ENCODE data around the gene RADIL. TPM values are rescaled to one million over a fixed set of nuclear protein-coding genes. Genes with fewer than 3 reads are reported as not detected.

Gene RADIL
- total RNA-seq, 1 donor from 2014 or later, result 2.1 TPM

DNA sequence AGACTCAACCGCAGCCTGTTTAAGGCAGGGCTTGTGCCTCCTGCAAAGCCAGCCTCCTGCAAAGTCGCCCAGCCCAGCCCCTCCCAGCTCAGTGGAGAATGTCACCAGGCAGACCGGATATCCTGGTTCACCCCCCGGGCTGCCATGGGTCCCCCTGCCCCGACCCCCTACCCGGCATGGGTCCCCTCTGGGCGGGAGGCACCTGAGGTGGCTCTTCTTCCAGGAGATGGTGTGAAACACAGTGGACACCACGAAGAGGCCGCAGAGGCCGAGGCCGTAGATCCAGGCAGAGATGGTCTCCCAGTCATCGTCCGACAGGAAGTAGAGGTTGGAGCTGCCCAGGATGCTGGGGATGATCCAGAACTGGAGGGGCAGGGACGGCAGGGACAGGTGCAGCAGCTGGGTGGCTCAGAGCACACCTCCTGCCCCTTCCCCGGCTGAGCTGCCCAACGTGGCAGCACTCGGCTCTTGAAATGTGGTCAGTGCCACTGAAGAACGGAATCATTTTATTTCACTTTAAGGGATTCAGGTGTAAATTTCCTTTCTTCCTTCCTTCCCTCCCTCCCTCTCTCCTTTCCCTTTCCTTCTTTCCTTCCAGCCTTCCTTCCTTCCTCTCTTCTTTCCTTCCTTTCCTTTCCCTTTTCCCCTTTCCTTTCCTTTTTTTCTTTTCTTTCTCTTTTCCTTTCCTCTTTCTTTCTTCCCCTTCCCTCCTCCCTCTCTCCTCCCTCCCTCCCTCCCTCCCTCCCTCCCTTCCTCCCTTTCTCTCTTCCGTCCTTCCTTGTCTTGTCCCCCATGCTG lies 36.7 kb upstream of the RADIL start:
- Mint-ChIP-seq H3K27ac (ENCODE audit: unreplicated experiment) (no peak overlapping the region), H3K4me1 (ENCODE audit: unreplicated experiment) (no peaks in the 10 kb centered on the region), H3K36me3 (ENCODE audit: unreplicated experiment) (no peaks in the 10 kb centered on the region), H3K4me3 (ENCODE audit: unreplicated experiment) (no peak overlapping the region), H3K27me3 (ENCODE audit: unreplicated experiment) (no peaks in the 10 kb centered on the region), H3K9me3 (ENCODE audit: unreplicated experiment) (no peaks in the 10 kb centered on the region)
- no peak for DNase-seq (ENCODE audit: extremely low spot score, unreplicated experiment)
- TF ChIP-seq CTCF (IDR thresholded peaks at IDR 0.05), result no peak

- DNase-seq (ENCODE audit: extremely low spot score, unreplicated experiment), result no peak
- Mint-ChIP-seq H3K27ac (ENCODE audit: unreplicated experiment) (no peak overlapping the region), H3K36me3 (ENCODE audit: unreplicated experiment) (no peaks in the 10 kb centered on the region), H3K27me3 (ENCODE audit: unreplicated experiment) (peaks cover 6% of the 10 kb centered on the region), H3K9me3 (ENCODE audit: unreplicated experiment) (no peaks in the 10 kb centered on the region), H3K4me3 (ENCODE audit: unreplicated experiment) (no peak overlapping the region), H3K4me1 (ENCODE audit: unreplicated experiment) (no peaks in the 10 kb centered on the region)
- TF ChIP-seq CTCF (IDR thresholded peaks at IDR 0.05), result no peak
These were observed 32.6 kb upstream of the RADIL start for GRCh38 chr7:4916113-4916512.

- Mint-ChIP-seq H3K4me3 (ENCODE audit: unreplicated experiment) (no peak overlapping the region), H3K27ac (ENCODE audit: unreplicated experiment) (no peak overlapping the region), H3K36me3 (ENCODE audit: unreplicated experiment) (no peaks in the 10 kb centered on the region), H3K4me1 (ENCODE audit: unreplicated experiment) (no peaks in the 10 kb centered on the region), H3K27me3 (ENCODE audit: unreplicated experiment) (peaks cover 10% of the 10 kb centered on the region), H3K9me3 (ENCODE audit: unreplicated experiment) (no peaks in the 10 kb centered on the region)
- DNase-seq (ENCODE audit: extremely low spot score, unreplicated experiment), result no peak
- no peak for TF ChIP-seq CTCF (IDR thresholded peaks at IDR 0.05)
These were observed 27.8 kb upstream of the RADIL start for GRCh38 chr7:4911111-4911828.

DNA sequence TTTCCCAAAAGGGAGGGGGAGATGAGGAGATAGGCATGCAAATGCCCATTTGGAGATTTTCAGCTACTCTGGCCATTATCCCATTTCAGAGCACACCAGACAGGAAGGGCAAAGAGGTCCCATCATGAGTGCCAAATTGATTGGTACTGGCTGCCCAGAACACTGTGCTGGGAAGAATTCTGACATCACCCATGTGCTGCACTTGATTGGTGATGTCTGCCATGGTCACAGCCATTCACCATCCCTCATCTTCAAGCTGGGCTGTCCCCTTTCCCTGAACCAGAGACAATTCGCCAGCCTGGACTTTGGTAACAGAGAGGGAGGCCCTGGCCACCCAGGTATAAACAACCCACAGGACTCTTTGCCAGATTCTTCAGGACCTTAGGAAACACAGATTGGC lies 23.2 kb upstream of the RADIL start:
- Mint-ChIP-seq H3K27me3 (ENCODE audit: unreplicated experiment) (peaks cover 12% of the 10 kb centered on the region), H3K4me3 (ENCODE audit: unreplicated experiment) (no peak overlapping the region), H3K27ac (ENCODE audit: unreplicated experiment) (no peak overlapping the region), H3K36me3 (ENCODE audit: unreplicated experiment) (no peaks in the 10 kb centered on the region), H3K9me3 (ENCODE audit: unreplicated experiment) (no peaks in the 10 kb centered on the region), H3K4me1 (ENCODE audit: unreplicated experiment) (no peaks in the 10 kb centered on the region)
- no peak for DNase-seq (ENCODE audit: extremely low spot score, unreplicated experiment)
- no peak for TF ChIP-seq CTCF (IDR thresholded peaks at IDR 0.05)

DNA sequence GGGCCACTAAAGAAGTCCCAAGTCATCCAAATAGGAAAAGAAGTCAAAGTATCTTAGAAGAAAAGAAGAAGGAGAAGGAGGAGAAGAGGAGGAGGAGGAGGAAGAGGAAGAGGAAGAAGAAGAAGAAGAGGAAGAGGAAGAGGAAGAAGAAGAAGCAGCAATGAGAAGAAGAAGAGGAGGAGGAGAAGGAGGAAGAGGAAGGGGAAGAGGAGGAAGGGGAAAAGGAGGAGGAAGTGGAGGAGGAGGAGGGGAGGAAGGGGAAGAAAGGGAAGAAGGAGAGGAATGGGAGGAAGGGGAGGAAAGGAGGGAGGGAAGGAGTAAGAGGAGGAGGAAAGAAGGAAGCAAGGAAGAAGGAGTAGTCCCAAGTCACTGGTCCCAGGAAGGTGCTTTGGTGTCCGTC lies 21.7 kb upstream of the RADIL start:
- peaks cover 8% of the 10 kb centered on the region for H3K27me3 Mint-ChIP-seq (ENCODE audit: unreplicated experiment)
- no peaks in the 10 kb centered on the region for H3K9me3 Mint-ChIP-seq (ENCODE audit: unreplicated experiment)
- no peak for TF ChIP-seq CTCF (IDR thresholded peaks at IDR 0.05)
- H3K27ac Mint-ChIP-seq (ENCODE audit: unreplicated experiment), result no peak overlapping the region
- no peak overlapping the region for H3K4me3 Mint-ChIP-seq (ENCODE audit: unreplicated experiment)
- no peaks in the 10 kb centered on the region for H3K4me1 Mint-ChIP-seq (ENCODE audit: unreplicated experiment)
- DNase-seq (ENCODE audit: extremely low spot score, unreplicated experiment), result no peak
- H3K36me3 Mint-ChIP-seq (ENCODE audit: unreplicated experiment), result no peaks in the 10 kb centered on the region

All from osteocyte (in vitro differentiated cells).